Measurements from ENCODE around the gene CPNE9. TPM values are rescaled to one million over a fixed set of nuclear protein-coding genes. Genes with fewer than 3 reads are reported as not detected.
A peak's percentile ranks its signal among the peaks of the same experiment; 100 is the strongest.

Gene CPNE9
- total RNA-seq, 1 experiment from 2014 or later = 0.07 TPM

DNA sequence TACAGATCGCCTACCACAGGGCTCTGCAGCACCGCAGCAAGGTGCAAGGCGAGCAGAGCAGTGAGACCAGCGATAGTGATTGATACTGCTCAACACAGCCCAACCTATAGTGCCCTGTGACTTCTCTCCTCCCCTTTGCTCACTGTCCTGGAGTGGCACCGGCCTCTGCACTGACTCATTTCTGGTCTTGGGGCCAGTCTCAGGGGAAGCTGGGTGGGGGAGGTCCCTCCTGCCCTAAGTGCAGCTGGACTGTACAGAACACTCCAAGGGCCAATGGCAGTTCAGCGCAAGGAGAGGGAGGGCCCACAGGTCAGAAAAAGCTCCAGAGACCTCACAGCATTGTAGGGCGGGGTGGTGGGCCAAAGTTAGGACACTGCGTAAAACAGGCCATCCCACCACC, 43.6 kb downstream of the CPNE9 start:
- no TSS peak for BruUV-seq (replicated peaks)
- ATAC-seq = no peak
- H3K4me2 ChIP-seq (ENCODE audit: low read length) = no peak overlapping the region

DNA sequence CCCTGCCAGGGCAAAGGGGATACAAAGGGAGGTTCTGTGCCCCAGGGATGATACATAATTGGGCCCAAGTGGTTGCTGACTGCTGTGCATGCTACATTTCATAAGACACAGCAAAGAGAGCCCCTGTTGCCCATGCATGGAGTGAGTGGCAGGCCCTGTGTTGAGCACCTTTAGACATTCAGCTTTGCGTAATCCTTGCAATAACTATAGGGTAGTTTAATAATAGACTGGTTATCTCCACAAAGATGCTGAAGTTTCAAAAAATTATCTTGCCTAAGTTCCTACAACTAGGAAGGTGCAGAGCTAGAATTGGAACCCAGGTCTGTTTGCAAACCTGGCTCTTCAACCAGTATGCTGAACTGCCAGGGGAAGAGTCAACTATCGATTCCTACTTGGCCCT, 44.4 kb downstream of the CPNE9 start:
- CTCF ChIA-PET = no interaction called here
- TF ChIP-seq, protein P1, sequence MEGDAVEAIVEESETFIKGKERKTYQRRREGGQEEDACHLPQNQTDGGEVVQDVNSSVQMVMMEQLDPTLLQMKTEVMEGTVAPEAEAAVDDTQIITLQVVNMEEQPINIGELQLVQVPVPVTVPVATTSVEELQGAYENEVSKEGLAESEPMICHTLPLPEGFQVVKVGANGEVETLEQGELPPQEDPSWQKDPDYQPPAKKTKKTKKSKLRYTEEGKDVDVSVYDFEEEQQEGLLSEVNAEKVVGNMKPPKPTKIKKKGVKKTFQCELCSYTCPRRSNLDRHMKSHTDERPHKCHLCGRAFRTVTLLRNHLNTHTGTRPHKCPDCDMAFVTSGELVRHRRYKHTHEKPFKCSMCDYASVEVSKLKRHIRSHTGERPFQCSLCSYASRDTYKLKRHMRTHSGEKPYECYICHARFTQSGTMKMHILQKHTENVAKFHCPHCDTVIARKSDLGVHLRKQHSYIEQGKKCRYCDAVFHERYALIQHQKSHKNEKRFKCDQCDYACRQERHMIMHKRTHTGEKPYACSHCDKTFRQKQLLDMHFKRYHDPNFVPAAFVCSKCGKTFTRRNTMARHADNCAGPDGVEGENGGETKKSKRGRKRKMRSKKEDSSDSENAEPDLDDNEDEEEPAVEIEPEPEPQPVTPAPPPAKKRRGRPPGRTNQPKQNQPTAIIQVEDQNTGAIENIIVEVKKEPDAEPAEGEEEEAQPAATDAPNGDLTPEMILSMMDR (conservative IDR thresholded peaks at IDR 0.05; ENCODE audit: low read depth, low read length) = no peak
- TF ChIP-seq EZH2phosphoT487 (IDR thresholded peaks at IDR 0.05; ENCODE audit: borderline replicate concordance, low read length) (no peak), EZH2 (IDR thresholded peaks at IDR 0.05; ENCODE audit: low read length, unreplicated experiment) (no peak)
- no TSS peak for BruUV-seq (replicated peaks)

More for the DNA sequence above, 43.6 kb downstream of the CPNE9 start:
- no peaks in the 10 kb centered on the region for H3K27me3 ChIP-seq (ENCODE audit: low read length)
- H3K27ac ChIP-seq (ENCODE audit: low read length) = no peak overlapping the region
- no peak for DNase-seq
- TF ChIP-seq, protein P1 (conservative IDR thresholded peaks at IDR 0.05; ENCODE audit: low read depth, low read length) = no peak
- TF ChIP-seq EZH2phosphoT487 (IDR thresholded peaks at IDR 0.05; ENCODE audit: borderline replicate concordance, low read length) (no peak), EZH2 (IDR thresholded peaks at IDR 0.05; ENCODE audit: low read length, unreplicated experiment) (no peak)
- CTCF ChIA-PET = no interaction called here
- H3K9me2 ChIP-seq (replicated peaks; ENCODE audit: low read length) = no peaks in the 10 kb centered on the region
- H3K36me3 ChIP-seq (ENCODE audit: low read depth, low read length) = peaks cover 49% of the 10 kb centered on the region
- peaks cover 4% of the 10 kb centered on the region for H3F3A ChIP-seq (ENCODE audit: low read length, unreplicated experiment)
- no peaks in the 10 kb centered on the region for H3K9me3 ChIP-seq (ENCODE audit: low read length)
- H4K20me1 ChIP-seq (ENCODE audit: low read length) = no peaks in the 10 kb centered on the region
- H2AFZ ChIP-seq (ENCODE audit: low read length) = no peak overlapping the region
- H3K9ac ChIP-seq (ENCODE audit: low read length) = no peak overlapping the region
- POLR2A ChIA-PET (ENCODE audit: unreplicated experiment) = no interaction called here
- no peak overlapping the region for H3K4me3 ChIP-seq (ENCODE audit: low read length)
- intact Hi-C loops (cut with micrococcal nuclease) = no loop called here
- peaks cover 21% of the 10 kb centered on the region for H3K79me2 ChIP-seq (ENCODE audit: low read length)
- H3K4me1 ChIP-seq (ENCODE audit: insufficient read depth, low read length) = peaks cover 24% of the 10 kb centered on the region

DNA sequence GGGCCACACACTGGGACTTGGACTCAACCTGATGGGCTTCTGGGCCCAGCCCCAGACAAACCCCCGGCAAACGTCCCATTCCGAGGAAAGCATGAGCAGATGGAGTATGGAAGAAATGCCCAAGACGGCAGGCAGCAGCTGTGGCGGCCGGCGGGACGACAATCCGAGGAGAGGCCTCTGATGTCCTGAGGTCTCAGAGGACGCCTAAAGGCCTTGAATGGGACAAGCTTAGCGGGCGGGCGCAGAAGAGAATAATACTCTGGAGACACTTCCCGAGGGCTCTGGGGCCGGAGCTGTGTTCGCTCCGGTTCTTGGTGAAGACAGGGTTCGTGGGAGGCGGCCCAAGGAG, 45.6 kb downstream of the CPNE9 start:
- POLR2A ChIA-PET (ENCODE audit: unreplicated experiment) = interaction anchor here (0.6 to 1.0 kb wide), 3 partner anchors 44 to 353 kb away, joined by 3 read pairs; partner anchors contain the start of gene ARPC4
- no peaks in the 10 kb centered on the region for H3K9me3 ChIP-seq (ENCODE audit: low read length)
- intact Hi-C loops (cut with micrococcal nuclease) = loop anchor here (1.0 kb wide), 2 partner anchors 18 to 33 kb away; partner anchors contain the start of gene BRPF1
- peaks cover 24% of the 10 kb centered on the region for H3K4me1 ChIP-seq (ENCODE audit: insufficient read depth, low read length)
- H3F3A ChIP-seq (ENCODE audit: low read length, unreplicated experiment) = peaks cover 4% of the 10 kb centered on the region
- H3K79me2 ChIP-seq (ENCODE audit: low read length) = peaks cover 21% of the 10 kb centered on the region
- DNase-seq (no peak), ATAC-seq (peak; percentile 31)
- CTCF ChIA-PET = interaction anchor here (0.5 kb wide), 1 partner anchor 396 kb away, joined by 3 read pairs; no protein-coding TSS in a partner anchor
- peak overlapping the region; percentile 73 for H3K9ac ChIP-seq (ENCODE audit: low read length)
- peak overlapping the region; percentile 94 for H3K4me2 ChIP-seq (ENCODE audit: low read length)
- peak overlapping the region; percentile 91 for H2AFZ ChIP-seq (ENCODE audit: low read length)
- TF ChIP-seq EZH2phosphoT487 (IDR thresholded peaks at IDR 0.05; ENCODE audit: borderline replicate concordance, low read length) = no peak
- TF ChIP-seq EZH2 (IDR thresholded peaks at IDR 0.05; ENCODE audit: low read length, unreplicated experiment) = no peak
- TF ChIP-seq, protein P1 (conservative IDR thresholded peaks at IDR 0.05; ENCODE audit: low read depth, low read length) = no peak
- H3K9me2 ChIP-seq (replicated peaks; ENCODE audit: low read length) = no peaks in the 10 kb centered on the region
- TSS peak; percentile 77 for BruUV-seq (replicated peaks)
- peaks cover 31% of the 10 kb centered on the region for H3K36me3 ChIP-seq (ENCODE audit: low read depth, low read length)
- H3K27ac ChIP-seq (ENCODE audit: low read length) = peak overlapping the region; percentile 46
- H3K4me3 ChIP-seq (ENCODE audit: low read length) = peak overlapping the region; percentile 83
- no peaks in the 10 kb centered on the region for H3K27me3 ChIP-seq (ENCODE audit: low read length)
- H4K20me1 ChIP-seq (ENCODE audit: low read length) = no peaks in the 10 kb centered on the region

More for the DNA sequence above, 44.4 kb downstream of the CPNE9 start:
- Histone ChIP-seq H3K4me2 (ENCODE audit: low read length) (no peak overlapping the region), H3K36me3 (ENCODE audit: low read depth, low read length) (peaks cover 41% of the 10 kb centered on the region), H3K27ac (ENCODE audit: low read length) (no peak overlapping the region), H2AFZ (ENCODE audit: low read length) (no peak overlapping the region), H3F3A (ENCODE audit: low read length, unreplicated experiment) (peaks cover 4% of the 10 kb centered on the region), H3K4me1 (ENCODE audit: insufficient read depth, low read length) (peaks cover 24% of the 10 kb centered on the region), H3K79me2 (ENCODE audit: low read length) (peaks cover 21% of the 10 kb centered on the region), H3K4me3 (ENCODE audit: low read length) (no peak overlapping the region), H3K27me3 (ENCODE audit: low read length) (no peaks in the 10 kb centered on the region), H3K9me2 (replicated peaks; ENCODE audit: low read length) (no peaks in the 10 kb centered on the region), H3K9me3 (ENCODE audit: low read length) (no peaks in the 10 kb centered on the region), H4K20me1 (ENCODE audit: low read length) (no peaks in the 10 kb centered on the region), H3K9ac (ENCODE audit: low read length) (no peak overlapping the region)
- POLR2A ChIA-PET (ENCODE audit: unreplicated experiment) = no interaction called here
- intact Hi-C loops (cut with micrococcal nuclease) = no loop called here
- ATAC-seq (no peak), DNase-seq (no peak)
